Measurements from ENCODE around the gene PAGE2. TPM values are rescaled to one million over a fixed set of nuclear protein-coding genes. Genes with fewer than 3 reads are reported as not detected.
"Not testable (repeated sequence)": the region's sequence is repeated elsewhere in the genome, so short reads cannot be mapped to it uniquely, and the experiment has no call there.

PAGE2 gene, protein sequence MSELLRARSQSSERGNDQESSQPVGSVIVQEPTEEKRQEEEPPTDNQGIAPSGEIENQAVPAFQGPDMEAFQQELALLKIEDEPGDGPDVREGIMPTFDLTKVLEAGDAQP
- total RNA-seq (not detected), polyA plus RNA-seq (ENCODE audit: insufficient read length in 6 of 6) (under 1 TPM in 2 of 6 donors, not detected in 4; 0.31 to 0.50 TPM)
- long read RNA-seq, donor 1, result 0 reads
- long read RNA-seq, donor 2, result 0 reads
- long read RNA-seq, donor 3, result 0 reads
- long read RNA-seq, donor 4, result 0 reads
- long read RNA-seq, donor 5, result 0 reads
- long read RNA-seq, donor 6, result 0 reads
- long read RNA-seq, donor 7, result 0 reads
- long read RNA-seq, donor 8, result 0 reads
- long read RNA-seq, donor 9, result 0 reads
- long read RNA-seq, donor 10, result 0 reads
- long read RNA-seq, donor 11, result 0 reads
- long read RNA-seq, donor 12, result 0 reads

DNA sequence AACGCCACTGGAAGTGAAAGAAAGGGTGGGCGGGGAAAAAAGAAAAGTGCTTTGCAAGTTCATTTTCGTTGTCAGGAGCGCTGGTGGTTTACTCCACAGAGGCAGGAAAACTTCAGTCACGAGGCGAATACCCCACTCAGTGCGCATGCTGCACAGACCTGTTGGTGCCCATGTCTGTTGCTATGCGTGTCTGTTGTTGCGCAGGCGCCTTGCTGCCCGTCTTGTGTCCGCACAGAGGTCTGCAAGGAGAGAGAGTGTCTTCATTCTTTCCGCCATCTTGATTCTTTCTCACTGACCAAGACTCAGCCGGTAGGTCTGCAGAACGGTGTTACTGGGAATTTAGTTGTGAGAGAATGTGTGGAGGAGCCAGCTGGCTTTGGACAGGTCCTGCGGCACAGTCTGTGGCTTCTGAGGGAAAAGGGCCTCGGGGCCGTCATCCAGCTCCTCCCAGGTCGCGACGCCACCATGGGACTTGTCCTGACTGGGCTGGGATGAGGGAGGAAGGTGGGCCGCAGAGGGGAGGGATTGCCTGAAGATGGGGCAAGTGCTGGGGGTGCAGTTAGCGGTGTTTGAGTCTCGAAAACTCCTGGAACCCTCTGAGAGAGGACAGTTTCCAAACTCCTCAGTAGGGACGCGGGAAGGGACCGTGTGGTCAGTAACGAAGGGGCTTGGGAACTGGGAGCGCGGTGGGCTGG lies at the start of gene PAGE2:
TSS of gene PAGE2 (plus strand) at position 224 of the 695 bp plus-strand sequence. CDS start 1,003 bp downstream, outside the sequence.
- ATAC-seq, result no peak
- Histone ChIP-seq H3K4me3 (no peak within 1 kb of the TSS), H3K27ac (no peak within 1 kb of the TSS), H3K36me3 (no peaks in the 10 kb centered on the region), H3K4me1 (no peaks in the 10 kb centered on the region), H3K27me3 (no peaks in the 10 kb centered on the region), H3K9me3 (no peaks in the 10 kb centered on the region)
- no peak for TF ChIP-seq CTCF (IDR thresholded peaks at IDR 0.05)
- no peak for DNase-seq
- intact Hi-C loops (cut with DNase I), result no loop called here

DNA sequence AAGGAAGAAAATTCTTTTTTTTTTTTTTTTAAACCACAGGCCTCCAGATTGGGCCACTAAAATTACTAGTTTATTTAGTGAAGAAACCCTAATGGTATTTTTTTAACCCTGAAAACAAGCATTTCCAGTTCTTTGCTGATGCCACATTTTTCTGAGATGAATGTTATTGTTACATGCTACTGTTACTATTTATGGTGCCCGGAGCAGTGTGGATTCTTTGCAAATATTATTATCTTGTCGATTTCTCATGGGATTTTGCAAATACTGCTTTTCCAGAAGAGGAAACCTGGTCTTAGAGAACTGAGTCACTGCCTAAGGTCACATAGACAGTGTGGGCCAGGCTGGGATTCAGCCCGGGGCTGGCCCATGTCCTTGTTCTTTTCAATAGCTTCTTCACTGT lies 49.3 kb upstream of the PAGE2 start:
- H3K4me3 ChIP-seq, result no peak overlapping the region
- DNase-seq (no peak), ATAC-seq (no peak)
- no peaks in the 10 kb centered on the region for H3K4me1 ChIP-seq
- H3K27me3 ChIP-seq, result no peaks in the 10 kb centered on the region
- H3K27ac ChIP-seq, result no peak overlapping the region
- H3K9me3 ChIP-seq, result no peaks in the 10 kb centered on the region
- no peaks in the 10 kb centered on the region for H3K36me3 ChIP-seq
- TF ChIP-seq CTCF (IDR thresholded peaks at IDR 0.05), result no peak
- intact Hi-C loops (cut with DNase I), result no loop called here

DNA sequence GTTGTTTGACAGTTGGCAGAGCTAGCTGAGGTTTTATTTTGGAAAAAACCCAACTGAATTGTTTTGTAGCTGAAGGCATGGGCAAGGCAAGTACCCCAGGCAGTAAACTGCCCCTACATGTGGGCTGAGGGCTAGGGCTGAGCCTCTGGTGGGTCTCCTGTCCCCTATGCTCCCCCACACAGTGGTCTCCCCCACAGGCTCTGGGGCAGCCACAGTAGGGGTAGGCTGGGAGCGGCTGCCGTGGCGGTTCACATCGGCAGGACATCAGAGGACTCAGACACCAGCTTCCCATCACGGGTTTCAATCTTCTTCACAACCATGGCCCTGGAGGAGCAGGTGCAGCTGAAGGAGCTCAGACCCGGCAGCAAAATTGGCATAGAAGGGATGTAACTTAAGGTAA lies 47.3 kb upstream of the PAGE2 start:
- no peak for ATAC-seq

GRCh38 chrX:55050599-55050998 lies 38.2 kb upstream of the PAGE2 start:
- H3K27me3 ChIP-seq; H3K9me3 ChIP-seq; H3K4me3 ChIP-seq; DNase-seq; H3K36me3 ChIP-seq; H3K4me1 ChIP-seq; ATAC-seq; H3K27ac ChIP-seq; intact Hi-C loops (cut with DNase I): not testable (repeated sequence)

More for the DNA sequence above, 47.3 kb upstream of the PAGE2 start:
- no peak for DNase-seq
- H3K36me3 ChIP-seq, result no peaks in the 10 kb centered on the region
- H3K9me3 ChIP-seq, result no peaks in the 10 kb centered on the region
- no peaks in the 10 kb centered on the region for H3K27me3 ChIP-seq
- no peak overlapping the region for H3K4me3 ChIP-seq
- H3K27ac ChIP-seq, result no peak overlapping the region
- intact Hi-C loops (cut with DNase I), result no loop called here
- no peaks in the 10 kb centered on the region for H3K4me1 ChIP-seq
- no peak for TF ChIP-seq CTCF (IDR thresholded peaks at IDR 0.05)

GRCh38 chrX:55056820-55057674 lies 31.8 kb upstream of the PAGE2 start:
- DNase-seq (peak in 2 of 4 donors; percentile 6 to 16), ATAC-seq (peak; percentile 51)
- no peaks in the 10 kb centered on the region for H3K27me3 ChIP-seq
- no peak overlapping the region for H3K4me3 ChIP-seq
- intact Hi-C loops (cut with DNase I), result no loop called here
- no peaks in the 10 kb centered on the region for H3K4me1 ChIP-seq
- no peak overlapping the region for H3K27ac ChIP-seq
- H3K9me3 ChIP-seq, result peaks cover 0 to 1% of the 10 kb centered on the region in 2 donors
- H3K36me3 ChIP-seq, result no peaks in the 10 kb centered on the region
- TF ChIP-seq CTCF (IDR thresholded peaks at IDR 0.05), result no peak
